Measurements from ENCODE around the gene NARF.

Gene NARF

GRCh38 chr17:82470065-82470464, 11.5 kb downstream of the NARF start:
- Mint-ChIP-seq H3K36me3 (peaks cover 47% of the 10 kb centered on the region), H3K4me1 (no peaks in the 10 kb centered on the region), H3K27me3 (no peaks in the 10 kb centered on the region), H3K4me3 (no peak overlapping the region), H3K9me3 (no peaks in the 10 kb centered on the region), H3K27ac (no peak overlapping the region)
- no peak for ATAC-seq

- H3K4me1 Mint-ChIP-seq = peaks cover 6% of the 10 kb centered on the region
- no peak overlapping the region for H3K27ac Mint-ChIP-seq
- peaks cover 37% of the 10 kb centered on the region for H3K36me3 Mint-ChIP-seq
- H3K27me3 Mint-ChIP-seq = no peaks in the 10 kb centered on the region
- no peaks in the 10 kb centered on the region for H3K9me3 Mint-ChIP-seq
- no peak for ATAC-seq
- no peak overlapping the region for H3K4me3 Mint-ChIP-seq
These were observed 15.9 kb downstream of the NARF start for GRCh38 chr17:82474223-82475010.

- no peak for ATAC-seq
- Mint-ChIP-seq H3K9me3 (no peaks in the 10 kb centered on the region), H3K4me1 (peaks cover 6% of the 10 kb centered on the region), H3K27ac (no peak overlapping the region), H3K27me3 (no peaks in the 10 kb centered on the region), H3K36me3 (peaks cover 41% of the 10 kb centered on the region), H3K4me3 (no peak overlapping the region)
These were observed 16.9 kb downstream of the NARF start for GRCh38 chr17:82475458-82475857.

GRCh38 chr17:82477934-82478333, 19.4 kb downstream of the NARF start:
- no peak for ATAC-seq
- no peaks in the 10 kb centered on the region for H3K27me3 Mint-ChIP-seq
- H3K9me3 Mint-ChIP-seq = no peaks in the 10 kb centered on the region
- H3K36me3 Mint-ChIP-seq = peaks cover 44% of the 10 kb centered on the region
- no peak overlapping the region for H3K27ac Mint-ChIP-seq
- H3K4me3 Mint-ChIP-seq = no peak overlapping the region
- H3K4me1 Mint-ChIP-seq = peaks cover 6% of the 10 kb centered on the region

GRCh38 chr17:82479602-82480001, 21.1 kb downstream of the NARF start:
- Mint-ChIP-seq H3K4me1 (peaks cover 6% of the 10 kb centered on the region), H3K9me3 (no peaks in the 10 kb centered on the region), H3K4me3 (no peak overlapping the region), H3K27me3 (no peaks in the 10 kb centered on the region), H3K36me3 (peaks cover 52% of the 10 kb centered on the region), H3K27ac (no peak overlapping the region)
- ATAC-seq = no peak

GRCh38 chr17:82480318-82480717, 21.8 kb downstream of the NARF start:
- Mint-ChIP-seq H3K27ac (no peak overlapping the region), H3K27me3 (no peaks in the 10 kb centered on the region), H3K9me3 (no peaks in the 10 kb centered on the region), H3K4me1 (peaks cover 6% of the 10 kb centered on the region), H3K4me3 (no peak overlapping the region), H3K36me3 (peaks cover 59% of the 10 kb centered on the region)
- no peak for ATAC-seq

GRCh38 chr17:82483204-82483660, 24.7 kb downstream of the NARF start:
- H3K27me3 Mint-ChIP-seq = no peaks in the 10 kb centered on the region
- H3K36me3 Mint-ChIP-seq = peaks cover 68% of the 10 kb centered on the region
- no peak overlapping the region for H3K27ac Mint-ChIP-seq
- H3K4me3 Mint-ChIP-seq = no peak overlapping the region
- ATAC-seq = no peak
- H3K4me1 Mint-ChIP-seq = peaks cover 13% of the 10 kb centered on the region
- H3K9me3 Mint-ChIP-seq = no peaks in the 10 kb centered on the region

- no peak overlapping the region for H3K27ac Mint-ChIP-seq
- no peak overlapping the region for H3K4me3 Mint-ChIP-seq
- peaks cover 11% of the 10 kb centered on the region for H3K4me1 Mint-ChIP-seq
- H3K36me3 Mint-ChIP-seq = peaks cover 68% of the 10 kb centered on the region
- no peak for ATAC-seq
- H3K27me3 Mint-ChIP-seq = no peaks in the 10 kb centered on the region
- H3K9me3 Mint-ChIP-seq = no peaks in the 10 kb centered on the region
These were observed 25.3 kb downstream of the NARF start for GRCh38 chr17:82483836-82484235.

GRCh38 chr17:82486231-82487094, 27.9 kb downstream of the NARF start:
- no peak for ATAC-seq
- Mint-ChIP-seq H3K9me3 (no peaks in the 10 kb centered on the region), H3K4me3 (no peak overlapping the region), H3K36me3 (peaks cover 50% of the 10 kb centered on the region), H3K4me1 (peaks cover 6% of the 10 kb centered on the region), H3K27ac (peak overlapping the region; percentile 72), H3K27me3 (no peaks in the 10 kb centered on the region)

- no peak for ATAC-seq
- Mint-ChIP-seq H3K27ac (no peak overlapping the region), H3K9me3 (no peaks in the 10 kb centered on the region), H3K4me3 (no peak overlapping the region), H3K27me3 (no peaks in the 10 kb centered on the region), H3K36me3 (peaks cover 43% of the 10 kb centered on the region), H3K4me1 (peaks cover 6% of the 10 kb centered on the region)
These were observed 29.4 kb downstream of the NARF start for GRCh38 chr17:82487910-82488309.

GRCh38 chr17:82489117-82489516, 30.6 kb downstream of the NARF start:
- no peaks in the 10 kb centered on the region for H3K27me3 Mint-ChIP-seq
- H3K4me1 Mint-ChIP-seq = peaks cover 16% of the 10 kb centered on the region
- no peaks in the 10 kb centered on the region for H3K9me3 Mint-ChIP-seq
- no peak overlapping the region for H3K4me3 Mint-ChIP-seq
- H3K36me3 Mint-ChIP-seq = peaks cover 36% of the 10 kb centered on the region
- no peak overlapping the region for H3K27ac Mint-ChIP-seq
- ATAC-seq = no peak

- Mint-ChIP-seq H3K27ac (peak overlapping the region; percentile 35), H3K4me1 (peaks cover 25% of the 10 kb centered on the region), H3K27me3 (no peaks in the 10 kb centered on the region), H3K36me3 (peaks cover 31% of the 10 kb centered on the region), H3K9me3 (no peaks in the 10 kb centered on the region), H3K4me3 (no peak overlapping the region)
- no peak for ATAC-seq
These were observed 31.4 kb downstream of the NARF start for GRCh38 chr17:82489851-82490511.

GRCh38 chr17:82490512-82491195, 32.1 kb downstream of the NARF start:
- H3K9me3 Mint-ChIP-seq = no peaks in the 10 kb centered on the region
- no peak overlapping the region for H3K4me3 Mint-ChIP-seq
- H3K36me3 Mint-ChIP-seq = peaks cover 25% of the 10 kb centered on the region
- H3K27ac Mint-ChIP-seq = peak overlapping the region; percentile 35
- H3K27me3 Mint-ChIP-seq = no peaks in the 10 kb centered on the region
- H3K4me1 Mint-ChIP-seq = peaks cover 26% of the 10 kb centered on the region
- ATAC-seq = no peak

- peaks cover 20% of the 10 kb centered on the region for H3K36me3 Mint-ChIP-seq
- no peak for ATAC-seq
- no peak overlapping the region for H3K4me3 Mint-ChIP-seq
- H3K4me1 Mint-ChIP-seq = peaks cover 29% of the 10 kb centered on the region
- H3K27me3 Mint-ChIP-seq = no peaks in the 10 kb centered on the region
- no peak overlapping the region for H3K27ac Mint-ChIP-seq
- H3K9me3 Mint-ChIP-seq = no peaks in the 10 kb centered on the region
These were observed 32.6 kb downstream of the NARF start for GRCh38 chr17:82491196-82491530.

GRCh38 chr17:82491533-82491932, 33.0 kb downstream of the NARF start:
- no peak for ATAC-seq
- H3K27ac Mint-ChIP-seq = no peak overlapping the region
- H3K4me1 Mint-ChIP-seq = peaks cover 28% of the 10 kb centered on the region
- no peaks in the 10 kb centered on the region for H3K27me3 Mint-ChIP-seq
- no peak overlapping the region for H3K4me3 Mint-ChIP-seq
- peaks cover 16% of the 10 kb centered on the region for H3K36me3 Mint-ChIP-seq
- no peaks in the 10 kb centered on the region for H3K9me3 Mint-ChIP-seq
